WI38 (cell line): ENCODE data around the gene EFNA4.

ENCODE experiments used
- H3K4me3 ChIP-seq: 2 replicates; pipeline ENCODE4 v1.5.1; 2011; ENCODE audit warnings: low read depth, mild to moderate bottlenecking, control low read depth, low read length
- TF ChIP-seq, protein P1 (sequence below): IDR thresholded peaks from 2 replicates; pipeline ENCODE4 v1.5.1; 2012; ENCODE audit warnings: low read depth, mild to moderate bottlenecking, control low read depth, low read length

Gene EFNA4

DNA sequence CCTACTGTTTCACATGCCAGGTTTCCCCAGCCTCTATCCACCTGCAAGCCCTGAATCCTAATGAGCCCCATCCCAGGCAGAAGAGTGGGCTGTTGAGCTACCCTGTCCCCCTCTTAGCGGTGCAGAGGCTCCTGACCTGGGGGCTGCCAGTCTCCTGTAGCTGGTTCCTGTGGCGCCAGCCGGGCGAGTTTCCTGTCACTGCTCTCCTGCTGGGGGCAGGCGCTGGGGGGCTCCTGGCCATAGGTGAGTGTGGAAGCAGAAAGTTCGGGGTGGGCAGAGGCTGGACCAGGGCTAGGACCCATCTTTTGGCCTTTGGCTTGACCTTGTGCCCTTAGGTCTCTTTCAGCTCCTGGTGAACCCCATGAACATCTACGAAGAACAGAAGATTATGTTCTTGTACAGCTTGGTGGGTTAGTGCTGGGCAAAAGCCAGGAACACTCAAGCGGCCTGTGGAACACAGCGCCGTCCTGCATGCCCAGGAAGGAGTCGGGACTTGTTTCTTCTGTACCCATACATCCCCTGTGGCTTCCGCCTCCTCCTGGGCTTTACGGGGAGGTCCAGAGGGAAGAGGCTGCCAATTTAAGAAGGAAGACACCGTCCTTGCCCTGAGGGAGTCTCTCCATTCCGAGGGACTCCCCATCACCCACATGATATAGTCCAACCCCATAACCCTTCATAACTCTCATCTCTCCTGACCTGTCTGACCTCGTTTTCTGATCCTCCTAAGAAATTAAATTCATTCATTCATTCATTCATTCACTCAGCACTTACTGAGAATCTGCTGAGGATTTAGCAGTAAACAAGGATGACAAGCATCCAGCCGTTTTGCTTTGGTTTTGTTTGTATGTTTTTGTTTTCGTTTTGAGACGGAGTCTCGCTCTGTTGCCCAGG lies 29.0 kb upstream of the EFNA4 start:
- TF ChIP-seq, protein P1, sequence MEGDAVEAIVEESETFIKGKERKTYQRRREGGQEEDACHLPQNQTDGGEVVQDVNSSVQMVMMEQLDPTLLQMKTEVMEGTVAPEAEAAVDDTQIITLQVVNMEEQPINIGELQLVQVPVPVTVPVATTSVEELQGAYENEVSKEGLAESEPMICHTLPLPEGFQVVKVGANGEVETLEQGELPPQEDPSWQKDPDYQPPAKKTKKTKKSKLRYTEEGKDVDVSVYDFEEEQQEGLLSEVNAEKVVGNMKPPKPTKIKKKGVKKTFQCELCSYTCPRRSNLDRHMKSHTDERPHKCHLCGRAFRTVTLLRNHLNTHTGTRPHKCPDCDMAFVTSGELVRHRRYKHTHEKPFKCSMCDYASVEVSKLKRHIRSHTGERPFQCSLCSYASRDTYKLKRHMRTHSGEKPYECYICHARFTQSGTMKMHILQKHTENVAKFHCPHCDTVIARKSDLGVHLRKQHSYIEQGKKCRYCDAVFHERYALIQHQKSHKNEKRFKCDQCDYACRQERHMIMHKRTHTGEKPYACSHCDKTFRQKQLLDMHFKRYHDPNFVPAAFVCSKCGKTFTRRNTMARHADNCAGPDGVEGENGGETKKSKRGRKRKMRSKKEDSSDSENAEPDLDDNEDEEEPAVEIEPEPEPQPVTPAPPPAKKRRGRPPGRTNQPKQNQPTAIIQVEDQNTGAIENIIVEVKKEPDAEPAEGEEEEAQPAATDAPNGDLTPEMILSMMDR, result no peak
- no peak overlapping the region for H3K4me3 ChIP-seq

DNA sequence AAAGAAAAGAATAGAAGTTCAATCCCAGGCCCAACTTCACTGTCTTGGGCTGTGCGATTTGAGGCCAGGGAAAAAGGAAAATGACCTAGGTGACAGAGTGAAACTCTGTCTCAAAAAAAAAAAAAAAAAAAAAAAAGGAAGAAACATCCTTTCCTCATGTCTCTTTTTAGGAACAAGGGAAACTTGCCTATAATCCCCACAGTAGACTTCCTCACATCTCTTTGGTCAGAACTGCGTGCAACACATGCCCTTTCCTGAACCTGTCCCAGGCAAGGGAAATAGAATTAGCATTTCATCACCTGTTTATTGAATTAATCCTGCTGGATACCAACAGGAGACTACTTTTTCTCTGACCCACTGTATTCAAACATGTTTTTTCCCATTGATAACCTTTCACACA lies 27.6 kb upstream of the EFNA4 start:
- no peak overlapping the region for H3K4me3 ChIP-seq
- TF ChIP-seq, protein P1, result no peak

DNA sequence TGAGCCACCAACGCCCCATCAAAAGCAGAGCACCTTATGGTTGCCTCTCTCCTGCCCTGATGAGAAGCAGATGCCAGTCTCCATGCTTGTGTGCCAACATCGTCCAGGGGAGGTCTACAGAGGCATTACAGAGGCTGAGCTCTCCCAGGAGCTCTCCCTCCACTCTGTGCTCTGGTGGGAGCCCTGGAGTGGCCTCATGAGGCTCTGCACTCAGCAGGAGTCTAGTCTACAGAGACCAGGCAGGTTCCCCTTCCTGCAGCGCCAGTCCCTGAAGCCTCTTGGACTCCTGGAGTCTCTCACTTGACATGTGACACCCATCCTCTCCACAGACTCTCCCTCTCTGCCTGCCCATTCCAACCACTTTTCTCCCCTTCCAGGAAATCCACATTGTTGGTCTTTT lies 26.5 kb upstream of the EFNA4 start:
- TF ChIP-seq, protein P1, result no peak
- no peak overlapping the region for H3K4me3 ChIP-seq

DNA sequence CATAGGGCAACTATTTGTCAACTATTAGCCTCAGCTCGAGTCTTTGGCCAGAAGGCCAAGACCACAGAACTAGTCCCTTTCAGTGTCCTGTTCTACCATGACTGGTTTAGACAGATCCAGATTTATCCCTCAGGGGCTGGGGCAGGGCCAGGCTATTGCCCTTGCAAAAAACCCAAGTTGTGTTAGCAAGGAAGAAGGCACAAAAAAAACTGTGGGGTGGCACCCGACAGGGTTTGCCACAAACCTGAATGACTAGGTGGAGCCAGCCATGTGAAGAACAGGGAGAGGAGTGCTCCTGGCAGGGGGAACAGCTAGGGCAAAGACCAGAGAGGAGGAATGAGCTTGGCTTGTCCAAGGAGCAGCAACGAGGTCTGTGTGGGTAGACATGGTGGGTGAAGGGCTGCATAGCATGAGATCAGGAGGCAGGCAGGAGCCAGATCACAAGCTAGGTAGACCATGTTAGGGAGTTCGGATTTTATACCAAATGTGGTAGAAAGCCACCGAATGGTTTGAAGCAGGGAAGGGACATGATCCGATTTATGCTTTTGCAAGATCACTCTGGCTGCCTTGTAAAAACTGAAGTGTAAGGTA lies 25.6 kb upstream of the EFNA4 start:
- H3K4me3 ChIP-seq, result no peak overlapping the region
- TF ChIP-seq, protein P1, result no peak

DNA sequence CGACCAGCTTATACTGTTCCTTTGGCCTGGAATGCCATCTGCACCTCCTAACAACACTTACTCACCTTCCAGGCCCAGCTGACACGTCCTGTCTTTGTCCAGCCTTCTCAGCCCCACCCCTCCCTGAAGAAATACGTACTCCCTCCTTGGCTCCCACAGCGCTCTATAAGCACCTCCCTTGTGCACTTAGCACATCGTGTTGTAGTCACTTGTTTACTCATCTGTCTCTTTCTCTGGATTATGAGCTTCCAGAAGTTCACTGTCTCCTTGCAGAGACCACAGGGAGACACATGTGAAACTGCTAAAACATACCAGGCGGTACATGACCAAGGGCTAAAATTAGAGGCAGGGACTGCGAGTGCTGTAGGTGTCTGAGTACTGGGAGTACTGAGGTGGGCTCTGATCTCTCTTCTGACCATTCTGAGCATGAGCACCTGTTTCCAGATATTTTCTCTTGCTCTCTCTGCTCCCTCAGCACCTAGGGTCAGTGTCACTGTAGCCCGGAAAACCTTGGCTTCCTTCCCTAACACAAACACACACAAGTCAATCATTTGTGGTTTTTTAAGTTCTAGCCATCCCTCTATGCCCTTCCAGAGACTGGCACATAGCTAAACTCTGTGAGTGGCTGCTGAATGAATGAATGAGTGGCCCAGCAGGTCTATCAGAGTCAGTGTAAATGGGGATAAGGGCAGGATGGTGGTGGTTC lies 24.8 kb upstream of the EFNA4 start:
- TF ChIP-seq, protein P1, result no peak
- H3K4me3 ChIP-seq, result no peak overlapping the region

DNA sequence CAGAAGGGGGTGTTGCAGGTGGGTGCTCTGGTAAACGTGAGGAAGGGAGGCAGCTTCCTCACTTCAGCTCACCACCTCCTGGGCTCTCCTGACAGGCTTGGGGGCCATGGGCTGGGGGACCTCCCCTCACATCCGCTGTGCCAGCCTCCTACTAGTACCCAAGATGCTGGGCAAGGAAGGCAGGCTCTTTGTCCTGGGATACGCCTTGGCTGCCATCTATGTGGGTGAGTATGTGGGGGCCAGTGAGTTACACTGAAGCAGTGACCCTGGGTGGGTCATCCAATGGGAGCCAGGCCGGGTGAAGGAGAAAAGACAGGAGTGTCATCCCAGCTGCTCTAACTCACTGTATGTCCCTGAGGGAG lies 24.3 kb upstream of the EFNA4 start:
- TF ChIP-seq, protein P1, result no peak
- no peak overlapping the region for H3K4me3 ChIP-seq
